ENCODE data around the gene NANOS3.
"Not testable (repeated sequence)": the region's sequence is repeated elsewhere in the genome, so short reads cannot be mapped to it uniquely, and the experiment has no call there.

NANOS3 gene

DNA sequence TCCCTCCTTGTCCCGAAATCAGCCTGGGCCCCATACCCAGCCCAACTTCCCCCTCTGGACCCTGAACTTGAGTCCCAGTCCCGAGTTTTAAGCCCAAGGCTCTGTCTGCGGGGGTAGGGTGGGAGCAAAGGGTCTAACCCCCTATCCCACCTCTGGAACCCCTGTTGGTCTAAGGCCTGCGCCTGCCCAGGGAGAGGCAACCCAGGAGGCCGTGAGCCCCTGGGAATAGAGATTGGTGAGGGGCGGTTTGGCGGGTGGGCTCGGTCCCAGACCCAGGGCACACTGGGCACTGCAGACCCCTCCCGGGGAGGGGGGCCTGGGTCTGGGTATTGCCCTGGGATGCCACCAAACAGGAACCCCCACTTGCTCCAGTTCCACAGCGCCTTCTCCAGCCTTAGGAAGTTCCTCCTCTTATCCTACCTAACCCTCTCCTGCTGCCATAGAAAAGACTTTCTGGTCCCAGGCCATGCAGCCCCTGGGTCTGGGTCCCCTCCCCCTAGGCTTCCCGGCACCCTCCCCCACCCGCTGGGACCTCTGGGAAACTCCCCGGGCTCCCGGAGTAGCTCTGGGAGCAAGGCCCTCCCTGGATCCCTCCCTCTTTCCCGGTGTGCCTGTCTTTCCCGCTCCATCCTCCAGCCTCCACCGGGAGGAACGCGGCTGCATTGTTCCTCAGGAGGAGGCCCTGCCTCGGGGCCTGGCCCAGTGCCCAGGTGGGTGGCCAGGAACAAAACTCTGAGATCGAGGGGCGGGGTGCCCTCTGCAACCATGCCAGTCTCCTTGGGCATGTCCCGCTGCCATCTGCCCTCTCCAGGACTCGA, 33.6 kb upstream of the NANOS3 start:
- DNase-seq (ENCODE audit: low read depth) = no peak

DNA sequence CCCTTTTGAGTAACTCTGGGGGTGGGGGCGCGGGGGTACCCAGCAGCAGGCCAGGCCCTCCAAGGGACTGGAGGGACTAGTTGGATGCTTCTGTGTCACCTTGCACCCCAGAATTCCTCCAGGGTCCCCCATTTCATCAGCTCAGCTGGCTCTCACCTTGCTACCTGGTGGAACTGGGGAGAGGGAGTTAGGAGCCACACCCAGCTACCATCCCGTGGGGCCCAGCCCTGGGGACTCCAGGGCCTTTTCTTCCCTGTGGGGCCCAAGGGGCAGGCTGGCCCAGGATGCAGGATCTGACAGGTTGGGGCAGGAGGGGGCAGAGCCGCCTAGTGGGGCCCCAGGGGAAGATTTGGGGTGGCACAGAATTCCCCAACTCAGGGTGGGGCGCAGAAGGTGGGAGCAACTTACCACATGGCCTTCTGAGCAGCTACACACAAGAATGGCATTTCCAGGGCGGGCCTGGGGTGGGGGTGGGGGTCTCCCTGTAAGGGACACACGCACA, 32.8 kb upstream of the NANOS3 start:
- DNase-seq (ENCODE audit: low read depth) = no peak

DNA sequence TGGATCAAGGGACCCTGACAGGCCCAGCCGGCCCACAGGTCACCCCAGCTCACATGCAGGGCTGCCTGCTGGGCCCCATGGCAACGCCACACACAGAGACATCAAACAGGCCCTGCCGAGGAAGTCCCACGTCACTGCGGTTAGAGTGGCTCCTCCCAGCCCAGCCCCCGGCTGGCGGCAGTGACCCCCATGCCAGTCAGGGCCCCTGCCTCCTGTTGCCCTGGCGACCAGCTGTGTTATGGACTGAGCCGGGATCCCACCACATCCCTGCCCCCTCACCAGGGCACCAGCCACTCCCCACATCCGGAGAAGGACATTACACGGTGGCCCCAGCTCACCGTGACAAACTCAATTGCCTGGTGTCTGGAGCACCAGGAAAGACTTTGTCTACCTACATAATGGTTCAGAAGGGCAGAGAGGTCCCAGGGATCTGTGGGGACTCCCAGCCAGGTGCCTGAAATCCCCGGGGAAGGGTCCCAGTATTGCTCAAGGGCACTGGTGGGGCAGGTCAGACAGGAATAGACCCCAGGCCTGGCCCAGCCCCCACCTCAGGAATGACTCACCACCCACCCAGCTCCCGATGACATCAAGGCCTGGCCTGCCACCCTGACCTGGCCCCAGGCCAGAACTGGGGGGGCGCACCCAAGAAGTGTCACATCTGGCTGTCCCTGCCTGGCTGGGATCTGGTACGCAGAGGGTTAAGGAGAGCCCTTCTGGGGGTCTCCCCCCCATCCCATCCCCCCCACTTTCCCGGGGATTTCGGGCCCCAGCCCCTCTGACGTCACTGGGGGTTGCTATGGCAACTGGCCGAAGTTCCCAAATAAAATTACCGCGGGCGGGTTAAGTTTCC, 30.2 kb upstream of the NANOS3 start:
- peak; percentile 90 for DNase-seq (ENCODE audit: low read depth)

DNA sequence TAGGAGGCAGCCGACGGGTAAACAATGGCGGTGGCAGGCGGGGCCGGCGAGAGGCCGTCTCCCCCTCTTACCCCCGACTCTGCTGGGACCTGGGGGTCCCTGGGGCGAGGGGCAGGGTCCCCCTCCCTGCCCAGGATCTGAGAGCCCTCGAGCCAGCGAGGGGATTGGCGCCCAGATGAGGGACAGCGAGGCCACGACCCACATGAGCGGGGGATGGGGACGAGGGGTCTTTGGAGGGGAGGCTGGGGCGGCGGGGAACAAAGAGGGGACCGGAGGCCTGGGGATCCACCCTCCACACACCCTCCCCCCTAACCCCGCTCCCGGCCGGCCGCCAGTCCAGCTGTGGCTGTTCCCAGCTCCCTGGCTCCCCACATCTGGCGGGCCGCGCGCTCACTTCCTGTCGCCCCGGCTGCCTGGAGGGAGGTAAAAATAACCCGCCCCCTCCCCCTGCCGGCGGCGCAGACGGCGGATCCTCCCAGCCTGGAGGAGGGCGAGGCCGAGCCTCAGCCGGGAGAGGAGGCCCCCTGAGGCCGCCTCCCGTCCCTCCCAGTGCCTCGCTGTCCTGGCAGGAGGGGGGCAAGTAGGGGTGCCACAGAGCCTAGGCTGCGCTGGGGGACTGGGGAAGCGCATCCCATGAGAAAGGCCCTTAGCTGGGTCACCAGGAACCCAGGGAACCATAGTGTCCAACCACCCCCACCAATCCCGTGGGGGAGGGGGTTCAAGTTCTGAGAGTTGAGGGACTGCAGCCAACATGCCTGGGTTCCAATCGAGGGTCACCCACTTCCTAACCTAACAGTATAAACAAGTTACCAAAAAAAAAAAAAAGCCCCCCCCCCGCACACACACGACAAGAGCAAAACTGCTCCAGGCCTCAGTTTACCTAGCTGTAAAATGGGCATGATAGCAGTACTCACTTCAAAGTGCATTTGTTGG, 29.3 kb upstream of the NANOS3 start:
- peak; percentile 75 for DNase-seq (ENCODE audit: low read depth)

DNA sequence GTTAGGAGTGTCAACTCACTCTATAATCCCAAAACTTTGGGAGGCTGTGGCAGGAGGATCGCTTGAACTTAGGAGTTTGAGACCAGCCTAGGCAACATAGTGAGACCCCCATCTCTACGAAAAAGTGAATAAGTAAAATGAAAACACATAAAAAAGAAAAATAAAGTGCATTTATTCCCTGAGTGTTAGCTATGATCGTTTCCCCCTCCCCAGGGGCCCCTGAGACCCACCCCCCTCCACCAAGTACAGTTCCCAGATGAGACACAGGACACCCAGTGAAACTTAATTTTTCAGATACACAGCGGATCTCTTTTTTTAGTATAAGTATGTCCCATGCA, 28.6 kb upstream of the NANOS3 start:
- DNase-seq (ENCODE audit: low read depth) = no peak

DNA sequence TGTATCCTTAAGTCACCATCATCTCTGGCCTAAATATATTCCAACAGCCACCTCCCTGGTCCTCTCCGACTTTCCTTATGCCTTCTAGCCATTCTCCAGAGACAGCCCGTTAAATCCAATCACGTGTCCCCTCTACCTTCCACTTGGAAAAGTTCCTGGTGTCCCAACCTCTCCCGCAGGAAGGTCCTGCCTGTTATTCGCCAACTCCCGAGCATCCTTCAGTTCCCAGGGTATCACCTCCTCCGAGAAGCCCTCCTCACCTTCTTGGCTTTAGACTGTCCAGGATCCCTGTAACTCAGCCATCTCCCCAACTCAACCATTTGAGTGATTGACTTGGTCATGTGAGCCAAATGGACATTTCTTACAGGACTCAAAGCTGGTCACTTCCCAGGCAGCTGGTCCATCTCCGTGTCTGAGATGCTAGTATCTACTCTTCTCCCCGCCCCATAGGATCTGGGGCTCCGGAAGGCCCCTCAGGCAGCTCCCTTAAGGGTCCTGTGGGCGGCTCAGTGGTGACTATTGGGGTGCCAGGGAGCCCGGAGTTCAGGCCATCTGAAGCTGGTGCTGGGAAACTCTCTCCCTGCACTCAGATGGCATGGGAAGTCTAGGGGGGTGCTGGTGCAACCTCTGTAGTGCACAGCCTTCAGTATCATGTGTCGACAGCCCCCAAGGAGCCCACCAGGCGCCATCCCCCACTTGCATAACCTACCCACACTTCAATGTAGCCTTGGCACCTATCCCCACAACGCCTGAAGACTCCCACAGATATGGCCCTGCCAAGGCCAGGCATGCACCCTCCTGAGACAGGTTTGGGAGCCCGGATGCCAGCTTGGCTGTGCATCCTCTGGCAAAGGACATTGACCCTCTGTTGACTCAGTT, 27.9 kb upstream of the NANOS3 start:
- no peak for DNase-seq (ENCODE audit: low read depth)

DNA sequence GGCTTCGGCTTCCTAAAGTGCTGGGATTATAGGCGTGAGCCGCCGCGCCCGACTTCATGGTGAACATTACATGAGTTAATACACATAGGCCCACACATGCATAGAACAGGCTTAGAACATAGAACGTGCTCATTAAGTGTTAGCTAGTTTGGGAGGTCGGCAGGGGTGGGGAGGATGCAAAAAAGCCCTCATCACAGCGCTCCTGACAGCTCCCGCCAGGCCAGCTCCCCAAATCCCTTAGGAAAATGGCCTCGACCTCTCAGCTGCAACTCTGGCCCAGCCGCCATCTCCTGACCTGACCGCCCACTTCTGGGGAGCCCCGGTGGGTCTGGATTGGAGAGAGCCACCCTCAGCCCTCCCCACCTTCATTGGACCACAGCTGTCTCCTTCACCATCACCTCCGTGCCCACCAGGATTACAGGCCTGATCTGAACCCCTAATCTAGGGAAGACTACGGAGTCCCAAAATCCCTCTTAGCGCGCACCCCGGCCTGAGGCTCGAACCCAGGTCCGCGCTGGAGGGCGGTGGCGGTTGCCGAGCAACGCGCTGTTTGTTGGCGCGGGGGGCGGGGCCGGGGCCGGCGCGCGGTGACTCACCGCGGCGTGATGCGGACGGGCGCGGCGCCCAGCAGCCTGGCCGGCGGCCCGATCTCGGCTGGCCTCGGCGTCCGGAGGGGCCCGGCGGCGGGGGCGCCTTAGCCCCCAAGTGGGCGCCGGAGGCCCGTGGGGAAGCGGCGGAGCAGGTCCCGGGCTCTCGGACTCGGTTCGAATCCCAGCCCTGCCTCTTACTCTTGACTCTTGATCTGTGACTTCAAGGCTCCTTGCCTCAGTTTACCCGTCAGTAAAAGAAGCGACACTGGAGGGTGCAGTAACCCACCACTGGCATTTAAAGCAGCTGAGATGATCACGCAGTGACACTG, 26.7 kb upstream of the NANOS3 start:
- DNase-seq (ENCODE audit: low read depth) = peak; percentile 60

DNA sequence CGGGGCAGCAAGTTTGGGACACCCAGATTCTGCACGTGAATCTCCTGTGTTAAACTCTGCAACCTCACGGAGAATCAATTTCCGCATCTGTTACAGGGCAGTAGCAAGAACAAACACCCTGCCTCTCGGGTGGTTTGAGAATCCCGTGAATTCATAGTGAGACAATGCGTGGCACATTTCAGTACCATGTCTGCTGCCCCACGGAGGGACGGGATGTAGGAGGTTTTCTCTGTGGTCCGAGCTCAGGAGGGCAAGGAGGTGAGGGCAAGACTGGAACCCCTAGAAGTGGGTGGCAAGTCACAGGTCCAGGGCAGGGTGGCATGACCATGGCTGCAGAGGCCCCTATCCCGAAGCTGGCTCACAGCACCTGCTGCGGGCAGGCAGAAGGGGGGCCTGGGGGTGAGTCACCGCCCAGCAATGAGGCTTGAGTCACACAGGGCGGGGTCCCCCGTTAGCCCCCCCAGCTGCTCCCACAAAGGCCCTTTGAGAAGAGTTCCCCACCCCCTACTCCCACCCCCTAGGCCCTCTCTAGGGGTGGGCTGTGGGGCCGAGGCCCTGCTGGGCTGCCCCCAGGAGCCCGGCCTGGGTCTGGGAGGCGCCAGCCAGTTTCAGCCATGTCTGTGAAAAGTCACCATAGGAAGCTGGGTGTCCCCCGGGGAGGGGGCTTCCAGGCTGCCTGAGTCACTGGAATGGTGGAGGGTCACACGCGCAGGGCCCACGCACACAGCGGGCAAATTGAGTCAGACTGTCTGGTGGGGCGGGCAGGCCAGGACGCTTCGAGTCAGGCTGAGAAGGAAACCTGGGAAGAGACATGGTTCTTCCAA, 25.8 kb upstream of the NANOS3 start:
- DNase-seq (ENCODE audit: low read depth) = peak; percentile 68

DNA sequence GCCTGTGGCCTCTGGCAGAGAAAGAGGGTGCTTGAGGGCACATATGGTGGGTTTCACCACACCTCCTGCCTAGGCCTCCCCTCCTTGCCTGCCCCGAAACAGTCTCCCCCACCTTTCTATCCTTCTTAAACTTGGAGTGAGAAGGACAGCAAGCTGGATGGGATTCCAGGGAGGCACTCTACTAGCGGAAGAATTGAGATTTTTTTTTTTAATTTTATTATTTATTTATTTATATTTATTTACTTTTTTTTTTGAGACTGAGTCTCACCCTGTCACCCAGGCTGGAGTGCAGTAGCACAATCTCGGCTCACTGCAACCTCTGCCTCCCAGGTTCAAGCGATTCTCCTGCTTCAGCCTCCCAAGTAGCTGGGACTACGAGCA, 25.2 kb upstream of the NANOS3 start:
- not testable (repeated sequence) for DNase-seq (ENCODE audit: low read depth)

DNA sequence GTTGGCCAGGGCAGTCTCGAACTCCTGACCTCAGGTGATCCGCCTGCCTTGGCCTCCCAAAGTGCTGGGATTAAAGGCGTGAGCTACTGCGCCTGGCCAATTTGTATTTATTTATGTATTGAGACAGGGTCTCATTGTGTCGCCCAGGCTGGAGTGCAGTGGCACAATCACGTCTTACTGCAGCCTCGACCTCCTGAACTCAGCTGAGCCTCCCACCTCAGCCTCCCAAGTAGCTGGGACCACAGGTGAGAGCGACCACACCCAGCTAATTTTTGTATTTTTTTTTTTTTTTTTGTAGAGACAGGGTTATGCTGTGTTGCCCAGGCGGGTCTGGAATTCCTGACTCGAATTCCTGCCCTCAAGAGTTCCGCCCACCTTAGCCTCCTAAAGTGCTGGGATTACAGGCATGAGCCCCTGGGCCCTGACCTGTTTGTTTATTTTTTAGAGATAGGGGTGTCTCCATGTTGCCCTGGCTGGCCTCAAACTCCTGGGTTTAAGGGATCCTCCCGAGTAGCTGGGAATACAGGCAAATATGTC, 24.7 kb upstream of the NANOS3 start:
- DNase-seq (ENCODE audit: low read depth) = not testable (repeated sequence)

DNA sequence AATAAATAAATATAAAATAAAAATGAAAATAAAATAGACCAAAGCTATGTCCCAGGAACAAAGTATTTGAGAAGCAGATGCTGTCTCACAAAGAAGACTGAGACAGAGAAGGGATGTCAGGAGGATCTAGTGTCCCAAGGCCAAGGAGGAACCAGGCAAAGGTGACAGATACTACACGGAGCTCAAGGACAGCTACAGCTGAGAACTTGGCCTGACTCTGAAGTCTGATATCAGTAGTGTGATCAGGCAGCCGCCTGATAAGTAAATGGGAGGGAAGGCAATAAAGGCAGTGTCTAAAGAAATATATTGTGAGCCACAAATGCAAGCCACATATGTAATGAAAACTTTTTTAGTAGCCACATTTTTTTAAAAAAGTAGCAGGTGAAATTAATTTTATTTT, 20.4 kb upstream of the NANOS3 start:
- DNase-seq (ENCODE audit: low read depth) = no peak

DNA sequence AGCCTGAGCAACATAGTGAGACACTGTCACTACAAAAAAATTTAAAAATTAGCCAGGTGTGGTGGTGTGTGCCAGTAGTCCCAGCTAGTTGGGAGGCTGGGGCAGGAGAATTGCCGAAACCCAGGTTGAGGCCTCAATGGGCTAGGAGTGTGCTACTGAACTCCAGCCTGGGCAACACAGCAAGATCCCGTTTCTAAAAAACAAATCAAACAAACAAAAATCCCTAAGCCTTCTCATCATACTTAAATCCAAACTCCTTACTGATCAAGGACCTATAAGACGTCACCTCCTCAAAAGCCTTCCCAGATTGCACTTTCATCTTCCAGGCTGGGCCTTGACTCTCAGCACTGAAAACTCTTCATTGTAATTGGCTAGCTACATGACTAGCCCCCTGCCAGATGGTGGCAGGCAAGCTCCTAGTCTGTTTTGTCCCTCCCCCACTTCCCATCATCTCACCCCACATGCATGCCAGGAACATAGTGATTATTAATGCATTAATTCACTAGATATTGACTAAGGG, 17.5 kb upstream of the NANOS3 start:
- DNase-seq (ENCODE audit: low read depth) = no peak

DNA sequence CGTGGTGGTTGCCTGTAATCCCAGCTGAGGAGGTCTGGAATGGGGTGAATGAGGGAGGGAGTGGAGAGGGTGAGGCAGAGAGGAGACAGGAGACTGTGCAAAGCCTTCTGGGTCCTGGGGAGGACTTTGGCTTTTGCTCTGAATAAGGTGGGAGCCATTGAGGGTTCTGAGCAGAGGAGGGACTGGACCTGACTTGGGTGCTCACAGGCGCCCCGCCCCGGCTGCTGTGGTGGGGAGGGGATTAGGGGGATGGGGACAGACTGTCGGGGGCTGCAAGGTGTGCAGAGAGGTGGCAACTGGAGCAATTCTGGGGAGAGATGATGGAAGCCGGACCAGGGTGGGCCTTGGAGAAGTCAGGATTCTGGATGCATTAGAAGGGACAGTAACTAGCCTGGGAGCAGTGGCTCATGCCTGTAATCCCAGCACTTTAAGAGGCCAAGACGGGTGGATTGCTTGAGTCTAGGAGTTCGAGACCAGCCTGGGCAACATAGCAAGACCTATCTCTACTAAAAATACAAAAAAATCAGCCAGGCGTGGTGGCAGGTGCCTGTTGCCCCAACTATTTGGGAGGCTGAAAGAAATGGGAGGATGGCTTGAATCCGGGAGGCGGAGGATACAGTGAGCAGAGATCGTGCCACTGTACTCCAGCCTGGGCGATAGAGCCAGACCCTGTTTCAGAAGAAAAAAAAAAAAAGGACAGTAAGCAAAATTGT, 16.1 kb upstream of the NANOS3 start:
- no peak for DNase-seq (ENCODE audit: low read depth)

DNA sequence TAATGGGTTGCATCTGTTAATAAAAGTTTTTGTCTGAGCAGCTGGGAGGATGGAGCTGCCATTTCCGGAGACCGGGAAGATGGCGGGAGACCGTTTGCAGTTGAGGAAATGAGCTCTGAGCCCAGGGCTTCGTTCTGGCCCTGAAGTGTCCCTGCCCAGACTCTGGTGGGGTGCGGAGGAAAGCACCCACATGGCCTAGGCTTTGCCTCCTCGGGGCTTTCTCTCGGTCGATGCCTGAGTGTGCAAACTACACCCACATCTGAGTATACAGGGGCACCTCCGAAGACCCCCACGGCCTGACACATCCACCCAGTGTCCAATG, 15.6 kb upstream of the NANOS3 start:
- DNase-seq (ENCODE audit: low read depth) = no peak

DNA sequence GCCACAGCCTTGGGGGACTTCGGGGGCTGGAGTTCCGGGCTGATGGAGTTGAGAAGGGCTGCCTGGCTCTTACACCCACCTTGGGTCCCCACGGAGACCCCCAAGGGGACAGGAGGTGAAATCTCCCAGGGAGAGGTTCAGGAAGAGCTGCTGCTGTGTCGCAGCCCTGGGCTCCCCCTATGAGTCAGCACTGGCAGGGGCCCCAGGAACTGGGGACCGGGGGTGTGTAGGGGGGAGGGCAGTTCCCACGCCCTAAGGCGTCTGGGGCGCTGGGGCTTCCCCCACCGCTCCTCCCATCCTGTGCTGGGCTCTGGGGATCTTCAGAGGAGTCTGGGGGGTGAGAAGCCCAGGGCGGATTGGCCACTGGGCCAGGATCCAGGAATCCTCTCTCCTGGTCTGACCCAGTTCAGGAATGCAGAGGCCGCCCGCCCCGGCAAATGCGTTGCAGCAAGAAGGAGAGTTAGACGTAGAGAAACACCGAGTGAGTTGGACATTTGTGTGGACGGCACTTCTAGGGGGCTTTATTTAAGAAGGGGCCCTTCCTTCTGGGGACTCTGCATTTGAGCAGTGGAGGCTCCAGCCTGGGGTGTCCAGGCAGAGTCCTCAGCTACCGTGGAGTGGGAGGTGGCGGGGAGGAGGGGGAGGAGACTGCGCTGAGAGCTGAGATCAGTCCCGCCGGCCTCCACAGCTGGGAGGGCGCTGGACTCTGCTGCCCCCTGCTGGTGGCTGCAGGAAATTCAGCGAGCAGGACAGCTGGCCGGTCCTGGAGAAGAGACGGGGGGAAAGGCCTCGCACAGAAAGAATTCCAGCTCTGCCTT, 15.0 kb upstream of the NANOS3 start:
- DNase-seq (ENCODE audit: low read depth) = peak; percentile 86

DNA sequence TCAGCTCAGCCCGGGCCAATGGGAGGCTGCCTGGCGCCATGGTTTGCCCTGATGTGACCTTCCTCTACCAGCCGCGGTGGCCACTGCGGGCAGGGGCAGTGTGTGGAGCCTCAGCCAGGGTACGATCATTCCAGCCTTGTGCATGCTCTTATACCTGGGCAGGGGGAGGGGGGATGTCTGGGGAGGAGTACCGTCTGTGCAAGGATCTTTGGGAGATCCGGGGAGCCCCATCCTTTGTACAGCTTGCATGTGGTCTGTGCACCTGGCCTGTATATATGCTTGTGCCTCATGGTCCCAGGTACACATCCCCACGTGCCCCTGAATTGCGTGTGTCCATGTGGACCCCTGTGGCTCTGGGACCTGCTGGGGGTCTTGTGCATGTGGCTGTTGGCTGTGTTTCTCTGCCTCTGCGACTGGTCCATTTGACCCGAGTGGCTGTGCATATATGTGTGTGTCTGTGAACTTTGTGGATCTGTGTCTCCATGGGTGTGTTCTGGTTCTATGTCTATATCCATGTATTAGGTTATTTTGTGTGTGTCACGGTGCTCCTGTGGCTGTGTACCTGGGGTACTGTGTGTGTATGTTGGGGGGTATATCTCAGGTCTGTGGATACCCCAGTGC, 12.8 kb upstream of the NANOS3 start:
- no peak for DNase-seq (ENCODE audit: low read depth)
